PC-3 (cell line): ENCODE measurements around the gene CFAP45. TPM values are rescaled to one million over a fixed set of nuclear protein-coding genes. Genes with fewer than 3 reads are reported as not detected.

Experiments used
- ATAC-seq: fragments of 200-7000 bp; cut with Tn5 transposase; 2 replicates; pipeline ENCODE4 v1.9.1; 2020; ENCODE audit warnings: mild to moderate bottlenecking, moderate library complexity
- BruUV-seq: library from RNA; stranded (reverse); fragments of 400-500 nt; replicated peaks from 2 replicates; lab custom pipeline; 2021; lab: Mats Ljungman, UMichigan
- CTCF ChIA-PET: fragments of 300-600 bp; sonication (Branson Sonifier 250); formaldehyde crosslinking; loops from one replicate; lab custom pipeline; 2022; ENCODE audit warnings: antibody characterized with exemption; lab: Charles Lee
- POLR2A ChIA-PET: fragments of 300-600 bp; sonication (Branson Sonifier 250); formaldehyde crosslinking; loops from one replicate; lab custom pipeline; 2022; ENCODE audit warnings: antibody characterized with exemption; ENCODE audit not compliant: unreplicated experiment; lab: Charles Lee
- DNase-seq: peaks from one replicate; pipeline ENCODE4 v3.0.0-alpha.2; 2015
- H2AFZ ChIP-seq: fragments of 300-600 bp; sonication (generic); 2 replicates; pipeline ENCODE4 v1.6.0; 2016; ENCODE audit warnings: antibody characterized with exemption, low read length
- H3F3A ChIP-seq: fragments of 300-600 bp; sonication (generic); one replicate; pipeline ENCODE4 v1.6.0; 2017; ENCODE audit warnings: antibody characterized with exemption, low read length, control low read depth, mild to moderate bottlenecking; ENCODE audit not compliant: unreplicated experiment
- H3K27ac ChIP-seq: fragments of 300-600 bp; sonication (generic); 2 replicates; pipeline ENCODE4 v1.5.1; 2016; ENCODE audit warnings: mild to moderate bottlenecking, low read length
- H3K27me3 ChIP-seq: fragments of 300-600 bp; sonication (generic); 2 replicates; pipeline ENCODE4 v1.6.1; 2016; ENCODE audit warnings: low read length, mixed read lengths
- H3K36me3 ChIP-seq: fragments of 300-600 bp; sonication (generic); 2 replicates; pipeline ENCODE4 v1.6.1; 2016; ENCODE audit warnings: low read depth, mixed run types, low read length, mixed read lengths
- H3K4me1 ChIP-seq: fragments of 300-600 bp; sonication (generic); 2 replicates; pipeline ENCODE4 v1.5.1; 2016; ENCODE audit warnings: low read length; ENCODE audit not compliant: insufficient read depth
- H3K4me2 ChIP-seq: fragments of 300-600 bp; sonication (generic); 2 replicates; pipeline ENCODE4 v1.6.0; 2016; ENCODE audit warnings: low read length
- H3K4me3 ChIP-seq: fragments of 300-600 bp; sonication (generic); 2 replicates; pipeline ENCODE4 v1.5.1; 2016; ENCODE audit warnings: mild to moderate bottlenecking, low read length, mixed read lengths
- H3K79me2 ChIP-seq: fragments of 300-600 bp; sonication (generic); 2 replicates; pipeline ENCODE4 v1.6.1; 2017; ENCODE audit warnings: low read length, mixed read lengths
- H3K9ac ChIP-seq: fragments of 300-600 bp; sonication (generic); 2 replicates; pipeline ENCODE4 v1.6.0; 2016; ENCODE audit warnings: mild to moderate bottlenecking, low read length
- H3K9me2 ChIP-seq: fragments of 300-600 bp; sonication (generic); replicated peaks from 2 replicates; pipeline ENCODE4 v1.6.1; 2016; ENCODE audit warnings: mixed run types, low read length, mixed read lengths
- H3K9me3 ChIP-seq: fragments of 300-600 bp; sonication (generic); 2 replicates; pipeline ENCODE4 v1.6.1; 2016; ENCODE audit warnings: low read length, mixed read lengths
- H4K20me1 ChIP-seq: fragments of 300-600 bp; sonication (generic); 2 replicates; pipeline ENCODE4 v1.6.1; 2016; ENCODE audit warnings: low read length, mixed read lengths
- CTCF ChIP-seq: fragments of 300-600 bp; sonication (generic); conservative IDR thresholded peaks from 2 replicates; pipeline ENCODE4 v1.5.1; 2017; ENCODE audit warnings: antibody characterized with exemption, low read depth, mild to moderate bottlenecking, low read length
- EZH2 ChIP-seq: fragments of 300-600 bp; sonication (generic); IDR thresholded peaks from one replicate; pipeline ENCODE4 v1.6.1; 2017; ENCODE audit warnings: antibody characterized with exemption, mild to moderate bottlenecking, low read length; ENCODE audit not compliant: unreplicated experiment
- EZH2phosphoT487 ChIP-seq: fragments of 300-600 bp; sonication (generic); IDR thresholded peaks from 2 replicates; pipeline ENCODE4 v1.6.1; 2018; ENCODE audit warnings: mild to moderate bottlenecking, antibody characterized with exemption, low read length, borderline replicate concordance
- intact Hi-C: fragments of 100-400 bp; cut with micrococcal nuclease; formaldehyde crosslinking; loops from 2 replicates; pipeline ENCODE4 v1.9.0; 2023
- total RNA-seq: library from RNA; depleted of rRNA; stranded (reverse); fragments of >200 nt; gene quantifications from 2 replicates; pipeline ENCODE4 v1.2.3, GENCODE V29; 2014

Gene CFAP45
- total RNA-seq, 1 experiment from 2014 or later: 1.6 TPM

GRCh38 chr1:159829273-159829634 lies 70.7 kb downstream of the CFAP45 start:
- Histone ChIP-seq H3K4me1 (no peaks in the 10 kb centered on the region), H3K9me2 (no peaks in the 10 kb centered on the region), H3K27ac (no peak overlapping the region), H2AFZ (no peak overlapping the region), H4K20me1 (no peaks in the 10 kb centered on the region), H3K4me2 (no peak overlapping the region), H3K27me3 (no peaks in the 10 kb centered on the region), H3K9ac (no peak overlapping the region), H3F3A (no peaks in the 10 kb centered on the region), H3K9me3 (no peaks in the 10 kb centered on the region), H3K79me2 (no peaks in the 10 kb centered on the region), H3K36me3 (no peaks in the 10 kb centered on the region), H3K4me3 (no peak overlapping the region)
- no peak for DNase-seq
- peak; percentile 53 for ATAC-seq
- BruUV-seq: no TSS peak
- POLR2A ChIA-PET: no interaction called here
- no peak for TF ChIP-seq CTCF
- no peak for TF ChIP-seq EZH2phosphoT487
- TF ChIP-seq EZH2: no peak
- intact Hi-C loops: no loop called here
- CTCF ChIA-PET: no interaction called here

GRCh38 chr1:159828581-159829272 lies 71.2 kb downstream of the CFAP45 start:
- ChIA-PET CTCF (no interaction called here), POLR2A (no interaction called here)
- no peak overlapping the region for H2AFZ ChIP-seq
- no peaks in the 10 kb centered on the region for H4K20me1 ChIP-seq
- no peaks in the 10 kb centered on the region for H3K27me3 ChIP-seq
- no peaks in the 10 kb centered on the region for H3K36me3 ChIP-seq
- H3K4me1 ChIP-seq: no peaks in the 10 kb centered on the region
- H3K4me2 ChIP-seq: no peak overlapping the region
- no peak overlapping the region for H3K9ac ChIP-seq
- H3K9me3 ChIP-seq: no peaks in the 10 kb centered on the region
- no peaks in the 10 kb centered on the region for H3K9me2 ChIP-seq
- no peak overlapping the region for H3K4me3 ChIP-seq
- BruUV-seq: no TSS peak
- intact Hi-C loops: no loop called here
- no peaks in the 10 kb centered on the region for H3F3A ChIP-seq
- TF ChIP-seq EZH2phosphoT487: no peak
- TF ChIP-seq CTCF: no peak
- TF ChIP-seq EZH2: no peak
- H3K79me2 ChIP-seq: no peaks in the 10 kb centered on the region
- ATAC-seq (no peak), DNase-seq (no peak)
- no peak overlapping the region for H3K27ac ChIP-seq

GRCh38 chr1:159828176-159828575 lies 71.8 kb downstream of the CFAP45 start:
- Histone ChIP-seq H3K4me2 (no peak overlapping the region), H4K20me1 (no peaks in the 10 kb centered on the region), H3K9me3 (no peaks in the 10 kb centered on the region), H3K4me1 (no peaks in the 10 kb centered on the region), H3K9ac (no peak overlapping the region), H3K27ac (no peak overlapping the region), H2AFZ (no peak overlapping the region), H3K79me2 (no peaks in the 10 kb centered on the region), H3K9me2 (no peaks in the 10 kb centered on the region), H3F3A (no peaks in the 10 kb centered on the region), H3K27me3 (no peaks in the 10 kb centered on the region), H3K4me3 (no peak overlapping the region), H3K36me3 (no peaks in the 10 kb centered on the region)
- intact Hi-C loops: no loop called here
- BruUV-seq: no TSS peak
- DNase-seq (peak; percentile 19), ATAC-seq (no peak)
- TF ChIP-seq EZH2phosphoT487 (no peak), EZH2 (no peak), CTCF (no peak)
- CTCF ChIA-PET: no interaction called here
- POLR2A ChIA-PET: no interaction called here
